Cerebellar nuclear complex (tissue), 1 donor: ENCODE data around the gene PCID2.

ENCODE experiments used
- DNase-seq, 2 experiments: peaks; one replicate each; lab custom pipeline; 2025; lab: John Stamatoyannopoulos, UW

The PCID2 gene

DNA sequence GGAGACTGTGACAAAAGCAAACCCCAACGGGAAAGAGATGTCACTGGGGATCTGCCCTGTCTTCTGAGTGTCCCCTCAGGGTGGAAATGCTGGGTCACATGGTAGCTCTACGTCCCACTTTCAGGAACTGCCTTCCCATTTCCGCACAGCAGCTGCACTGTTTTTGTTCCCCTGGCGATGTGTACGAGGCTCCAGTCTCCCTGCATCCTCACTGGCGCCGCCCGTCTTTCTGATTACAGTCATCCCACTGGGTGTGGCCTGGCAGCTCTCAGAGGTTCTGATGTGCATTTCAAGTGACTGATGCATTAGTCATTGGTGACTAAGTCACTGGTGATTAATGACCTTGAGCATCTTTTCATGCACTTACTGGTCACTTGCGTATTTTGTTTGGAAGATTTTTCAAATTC, 21.2 kb downstream of the PCID2 start:
- no peak for DNase-seq

DNA sequence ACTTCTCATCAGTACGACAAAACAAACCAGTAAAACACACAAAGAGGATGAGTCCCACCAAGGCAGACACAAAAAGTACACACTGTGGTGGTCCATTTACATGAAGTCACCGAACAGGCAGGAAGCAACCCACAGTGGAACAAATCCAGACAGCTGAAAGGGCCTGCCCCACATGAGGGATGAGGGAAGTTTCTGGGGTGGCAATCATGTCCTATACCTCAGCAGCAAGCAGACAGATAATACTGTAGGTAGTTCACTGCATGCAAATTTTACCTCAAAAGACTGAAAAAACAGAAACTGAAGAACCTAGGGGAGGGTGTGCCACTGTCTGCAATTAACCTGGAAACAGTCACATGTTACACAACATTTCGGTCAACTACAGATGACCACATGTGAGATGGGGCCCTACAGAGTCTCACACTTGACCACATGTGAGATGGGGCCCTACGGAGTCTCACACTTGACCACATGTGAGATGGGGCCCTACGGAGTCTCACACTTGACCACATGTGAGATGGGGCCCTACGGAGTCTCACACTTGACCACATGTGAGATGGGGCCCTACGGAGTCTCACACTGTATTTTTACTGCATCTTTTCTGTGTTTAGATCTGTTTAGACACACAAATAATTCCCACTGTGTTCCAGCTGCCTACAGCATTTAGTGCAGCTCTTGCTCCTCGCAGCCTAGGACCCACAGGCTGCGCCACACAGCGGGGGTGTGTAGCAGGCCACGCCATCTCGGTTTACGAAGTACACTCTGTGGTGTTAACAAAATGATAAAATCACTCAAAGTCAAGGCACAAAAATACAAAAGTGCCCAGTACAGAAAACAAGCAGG, 22.2 kb downstream of the PCID2 start:
- no peak for DNase-seq

DNA sequence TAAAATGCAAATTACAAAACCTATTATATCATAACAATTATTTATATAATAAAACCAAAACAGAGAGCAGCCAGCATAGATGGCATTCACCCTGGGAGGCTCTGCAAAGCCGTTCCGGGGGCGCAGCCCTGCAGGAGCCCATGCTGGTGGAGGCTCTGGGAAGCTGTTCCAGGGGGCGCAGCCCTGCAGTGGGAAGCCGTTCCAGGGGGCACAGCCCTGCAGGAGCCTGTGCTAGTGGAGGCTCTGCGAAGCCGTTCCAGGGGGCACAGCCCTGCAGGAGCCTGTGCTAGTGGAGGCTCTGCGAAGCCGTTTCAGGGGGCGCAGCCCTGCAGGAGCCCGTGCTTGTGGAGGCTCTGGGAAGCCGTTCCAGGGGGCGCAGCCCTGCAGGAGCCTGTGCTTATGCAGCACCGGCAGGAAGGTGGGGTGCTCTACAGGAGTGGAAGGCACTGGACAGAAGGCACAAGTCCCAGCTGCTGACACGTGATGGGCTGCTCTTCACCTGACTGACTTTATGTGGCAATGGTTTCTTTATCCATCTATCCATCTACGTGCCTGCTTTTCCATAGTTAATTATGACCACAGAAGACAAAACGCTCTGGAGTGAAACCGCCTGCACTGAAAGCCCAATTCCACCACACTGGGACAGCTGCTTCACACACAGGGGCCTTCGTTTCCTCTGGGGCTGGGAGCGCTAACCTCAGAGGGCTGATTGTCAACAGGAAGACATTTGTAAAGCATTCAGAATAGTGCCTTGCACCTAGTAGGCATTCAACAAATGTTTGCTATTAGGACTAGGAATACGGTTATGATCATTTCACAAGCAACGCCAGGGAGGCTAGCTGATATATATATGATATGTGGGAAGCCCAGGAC, 23.7 kb downstream of the PCID2 start:
- no peak for DNase-seq

DNA sequence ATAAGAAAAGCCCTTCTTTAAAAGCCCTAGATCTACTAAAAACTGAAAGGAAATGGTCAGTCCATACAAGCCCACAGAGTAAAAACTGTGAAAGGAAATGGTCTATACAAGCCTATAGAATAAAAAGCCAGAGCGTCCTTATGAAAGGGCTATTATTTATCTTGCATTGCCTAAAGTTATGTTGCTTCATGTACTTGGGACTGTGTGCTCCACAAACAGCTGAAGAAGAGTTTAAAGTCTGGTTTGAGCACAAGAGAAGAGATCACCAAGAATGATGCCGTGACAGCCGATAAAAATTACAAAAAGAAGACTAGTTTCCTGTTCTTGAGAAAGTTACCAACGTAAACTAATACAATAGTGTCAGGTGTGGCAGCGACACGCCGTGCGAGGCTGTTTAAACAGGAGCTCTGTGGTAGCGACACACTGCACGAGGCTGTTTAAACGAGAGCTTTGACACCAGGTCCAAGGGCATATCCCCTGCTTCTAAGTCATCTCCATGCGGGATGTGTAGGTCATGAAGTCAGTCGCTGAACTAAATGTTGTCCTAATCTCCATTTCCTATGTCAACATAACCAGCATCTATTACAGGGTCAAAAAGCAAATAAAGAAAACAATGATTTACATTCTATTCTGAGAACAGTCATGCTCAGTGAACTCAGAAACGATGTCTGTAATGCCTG, 24.9 kb downstream of the PCID2 start:
- no peak for DNase-seq

DNA sequence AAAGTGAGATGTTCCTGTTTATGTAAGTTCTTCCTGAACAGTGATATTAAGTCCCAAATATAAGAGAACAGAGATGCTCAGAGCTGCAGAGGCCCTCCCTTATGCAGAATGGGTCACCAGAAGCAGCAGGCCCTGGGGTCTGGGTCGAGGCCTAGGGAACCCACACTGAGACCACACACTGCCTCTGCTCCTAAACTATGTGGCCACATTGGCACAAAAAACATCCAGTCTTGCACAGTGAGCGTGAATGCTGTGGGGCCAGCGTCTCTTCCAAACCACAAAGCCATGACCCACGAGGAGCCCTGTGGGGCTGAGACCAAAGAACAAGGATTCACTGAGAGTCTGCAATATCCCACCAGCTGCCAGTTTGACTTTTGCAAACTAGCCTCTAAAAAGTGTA, 26.4 kb downstream of the PCID2 start:
- DNase-seq, result no peak

DNA sequence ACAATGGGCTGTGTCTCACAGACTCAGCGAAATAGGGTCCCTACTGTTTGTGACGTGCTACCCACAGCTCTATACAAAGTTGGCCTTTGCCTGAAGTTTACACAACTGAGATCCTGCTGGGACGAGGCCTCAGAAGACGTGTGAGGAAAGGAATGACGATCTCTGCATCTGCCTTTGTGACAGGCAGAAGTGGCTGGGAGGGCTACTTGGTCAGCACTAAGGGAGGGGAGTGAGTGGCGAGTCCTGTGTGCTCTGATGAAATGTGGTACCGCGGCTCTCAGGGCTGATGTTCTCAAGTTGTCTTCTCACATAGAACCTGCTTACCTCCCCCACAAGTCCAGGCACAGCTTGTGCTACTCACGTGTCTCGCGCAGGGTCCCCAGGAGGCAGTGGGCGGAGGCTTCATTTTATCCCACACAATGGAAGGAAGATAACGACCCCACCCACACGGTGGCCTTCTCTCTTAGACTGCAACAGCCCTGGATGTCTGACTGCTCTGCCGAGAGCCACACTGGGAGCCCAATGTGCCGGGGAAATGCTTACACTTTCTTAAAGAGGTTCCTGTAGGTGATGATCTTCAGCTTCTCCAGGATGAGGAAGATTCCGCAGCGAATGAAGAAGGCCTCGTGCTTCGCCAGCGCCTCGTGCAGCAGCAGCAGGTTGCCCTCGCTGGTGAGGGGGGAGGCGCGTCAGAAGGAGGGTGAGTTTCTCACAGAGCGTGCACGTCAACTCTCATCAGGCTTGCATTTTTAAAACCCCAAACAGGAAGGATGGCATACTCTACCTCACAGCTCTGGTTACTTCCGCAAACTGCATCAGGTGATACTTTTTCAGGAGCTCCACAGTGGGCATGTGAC, 28.9 kb downstream of the PCID2 start:
- DNase-seq, result no peak

DNA sequence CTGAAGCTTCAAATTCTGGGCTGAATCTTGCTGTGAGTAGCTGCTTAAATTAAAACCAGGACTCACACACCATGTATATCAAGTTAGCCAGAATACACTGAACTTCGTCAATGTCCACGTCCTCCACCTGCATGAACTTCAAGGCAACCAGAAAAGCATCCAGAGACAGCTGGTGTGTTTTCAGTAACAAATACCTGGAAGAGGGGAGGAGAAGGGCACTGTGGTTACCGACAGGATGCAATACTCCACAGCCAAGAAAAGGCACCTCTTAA, 29.6 kb downstream of the PCID2 start:
- DNase-seq, result no peak

DNA sequence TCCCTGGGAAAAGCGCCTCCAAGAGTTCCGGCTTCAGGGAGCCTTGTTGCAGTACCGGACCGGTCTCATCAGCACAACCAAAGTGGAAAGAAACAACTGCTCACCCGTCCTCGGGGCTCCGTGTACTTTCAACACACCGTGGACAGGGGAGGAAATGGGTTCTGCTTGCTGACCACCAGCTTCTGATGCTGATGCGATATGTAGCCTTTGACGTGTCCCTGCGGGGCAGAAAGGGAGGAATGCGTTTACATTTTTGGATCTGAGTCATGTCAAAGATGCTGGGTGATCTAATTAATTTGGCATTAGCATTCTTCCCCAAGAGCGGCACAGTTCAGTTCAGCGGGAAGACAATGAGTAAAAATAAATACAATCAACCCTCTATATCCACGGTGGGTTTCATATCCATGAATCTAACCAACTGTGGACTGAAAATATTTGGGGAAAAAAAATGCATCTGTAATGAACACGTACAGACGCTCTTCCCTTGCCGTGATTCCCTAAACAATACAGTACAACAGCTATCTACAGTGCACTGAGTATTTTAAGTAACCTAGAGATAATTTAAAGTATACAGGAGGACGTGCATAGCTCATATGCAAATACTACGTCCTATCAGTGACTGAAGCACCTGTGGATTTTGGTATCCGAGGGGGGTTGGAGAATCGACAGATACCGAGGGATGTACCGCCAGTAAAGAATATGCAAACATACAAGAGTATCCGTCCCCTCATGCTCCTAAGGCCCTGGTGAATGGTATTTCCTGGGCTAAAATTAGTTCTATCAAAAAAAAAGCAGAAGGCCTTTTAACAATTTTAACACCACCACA, 30.2 kb downstream of the PCID2 start:
- DNase-seq, result no peak

DNA sequence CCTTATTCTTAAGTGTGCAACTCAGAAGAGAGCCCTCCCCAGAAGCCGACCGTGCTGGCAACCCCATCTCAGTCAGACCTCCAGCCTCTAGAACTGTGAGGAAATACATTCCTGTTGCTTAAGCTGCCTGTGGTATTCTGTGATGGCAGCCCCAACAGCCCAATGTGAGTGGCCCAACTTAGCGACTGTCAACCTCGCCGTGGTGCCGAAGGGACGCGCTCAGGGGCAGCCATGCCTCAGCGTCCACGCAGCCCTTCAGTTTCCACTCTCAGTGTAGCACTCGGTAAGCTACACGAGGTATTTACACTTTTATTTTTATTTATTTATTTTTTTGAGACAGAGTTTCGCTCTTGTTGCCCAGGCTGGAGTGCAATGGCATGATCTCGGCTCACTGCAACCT, 31.6 kb downstream of the PCID2 start:
- DNase-seq, result no peak

DNA sequence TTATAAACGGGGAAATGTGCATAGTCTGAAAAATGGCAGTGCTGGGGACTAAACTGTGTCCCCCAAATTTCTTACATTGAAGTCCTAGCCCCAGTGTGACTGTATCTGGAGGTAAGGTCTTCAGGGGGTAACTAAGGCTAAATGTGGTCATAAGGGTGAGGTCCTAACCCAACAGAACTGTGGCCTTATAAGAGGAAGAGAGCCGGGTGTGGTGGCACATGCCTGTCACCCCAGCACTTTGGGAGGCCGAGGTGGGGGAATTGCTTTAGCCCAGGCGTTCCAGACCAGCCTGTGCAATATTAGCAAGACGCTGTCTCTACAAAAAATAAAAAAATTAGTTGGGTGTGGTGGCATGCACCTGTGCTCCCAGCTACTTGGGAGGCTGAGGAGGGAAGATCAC, 32.2 kb downstream of the PCID2 start:
- no peak for DNase-seq

DNA sequence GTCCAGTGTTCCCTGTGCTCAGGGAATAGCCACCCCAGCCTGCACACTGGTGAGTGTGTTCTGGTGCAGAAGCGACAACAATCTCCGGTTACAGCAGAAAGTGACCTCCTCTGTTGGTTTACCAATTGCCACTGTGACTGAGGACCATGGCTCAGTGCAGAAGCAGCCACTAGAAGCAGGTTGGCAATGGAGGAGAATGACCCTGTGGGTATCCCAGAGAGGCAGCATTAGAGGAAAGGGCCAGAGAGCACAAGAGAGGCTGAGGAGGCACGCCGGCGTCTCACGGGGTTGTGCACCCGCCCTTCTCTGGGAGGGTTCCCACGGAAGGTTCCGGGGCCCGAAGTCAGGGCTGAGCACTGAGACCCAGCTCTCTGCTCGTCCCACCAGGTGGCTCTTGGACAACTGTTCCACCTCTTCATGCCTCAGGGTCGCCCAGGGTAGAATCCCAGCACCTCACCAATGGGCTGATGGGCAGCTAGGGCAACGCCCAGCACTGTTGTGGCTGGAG, 36.0 kb downstream of the PCID2 start:
- no peak for DNase-seq

DNA sequence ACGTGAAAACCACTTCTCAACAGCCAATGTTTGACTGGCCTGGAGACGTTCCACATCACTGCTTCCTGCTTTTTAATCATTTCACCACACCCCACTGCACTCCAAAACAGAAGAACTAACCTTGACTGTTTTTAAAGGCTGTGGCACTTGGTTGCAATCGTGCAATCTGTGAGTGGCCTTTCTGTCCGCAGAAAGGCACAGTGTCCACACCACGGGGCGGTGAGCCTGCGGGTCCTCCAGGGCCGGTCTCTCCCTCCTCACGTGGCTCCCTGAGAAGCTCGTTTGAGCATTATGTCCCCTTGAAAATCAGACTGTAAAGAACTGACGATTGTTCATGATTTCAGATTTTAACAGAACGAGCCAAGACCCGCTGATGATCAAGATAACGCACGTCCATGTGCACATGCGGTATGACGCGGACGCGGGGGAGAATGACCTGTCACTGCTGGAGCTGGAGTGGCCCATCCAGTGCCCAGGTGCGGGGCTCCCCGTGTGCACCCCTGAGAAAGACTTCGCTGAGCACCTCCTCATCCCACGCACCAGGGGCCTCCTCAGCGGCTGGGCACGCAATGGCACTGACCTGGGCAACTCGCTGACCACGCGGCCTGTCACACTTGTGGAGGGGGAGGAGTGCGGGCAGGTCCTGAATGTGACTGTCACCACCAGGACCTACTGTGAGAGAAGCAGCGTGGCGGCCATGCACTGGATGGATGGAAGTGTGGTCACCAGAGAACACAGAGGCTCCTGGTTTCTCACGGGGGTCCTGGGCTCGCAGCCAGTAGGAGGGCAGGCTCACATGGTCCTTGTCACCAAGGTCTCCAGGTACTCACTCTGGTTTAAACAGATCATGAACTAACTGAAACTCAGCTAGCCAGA, 37.0 kb downstream of the PCID2 start:
- DNase-seq, result no peak

DNA sequence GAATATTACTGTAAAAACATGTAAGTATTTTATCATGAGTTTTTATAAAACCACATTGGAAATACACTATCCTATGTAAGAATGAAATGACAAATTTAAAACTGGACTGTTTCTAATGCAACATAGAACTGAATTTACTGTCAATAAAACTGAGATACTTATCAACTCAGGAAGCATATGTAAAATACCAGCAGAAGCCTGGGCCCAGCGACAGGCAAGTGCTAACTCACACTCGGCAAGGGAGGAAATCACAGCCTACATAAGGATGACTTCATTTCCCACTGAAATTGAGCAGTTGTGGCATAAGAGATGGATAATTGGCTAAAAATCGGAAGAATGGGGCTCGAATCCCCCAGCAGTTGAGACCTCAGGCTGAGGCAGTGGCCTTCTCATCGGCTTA, 38.0 kb downstream of the PCID2 start:
- no peak for DNase-seq

DNA sequence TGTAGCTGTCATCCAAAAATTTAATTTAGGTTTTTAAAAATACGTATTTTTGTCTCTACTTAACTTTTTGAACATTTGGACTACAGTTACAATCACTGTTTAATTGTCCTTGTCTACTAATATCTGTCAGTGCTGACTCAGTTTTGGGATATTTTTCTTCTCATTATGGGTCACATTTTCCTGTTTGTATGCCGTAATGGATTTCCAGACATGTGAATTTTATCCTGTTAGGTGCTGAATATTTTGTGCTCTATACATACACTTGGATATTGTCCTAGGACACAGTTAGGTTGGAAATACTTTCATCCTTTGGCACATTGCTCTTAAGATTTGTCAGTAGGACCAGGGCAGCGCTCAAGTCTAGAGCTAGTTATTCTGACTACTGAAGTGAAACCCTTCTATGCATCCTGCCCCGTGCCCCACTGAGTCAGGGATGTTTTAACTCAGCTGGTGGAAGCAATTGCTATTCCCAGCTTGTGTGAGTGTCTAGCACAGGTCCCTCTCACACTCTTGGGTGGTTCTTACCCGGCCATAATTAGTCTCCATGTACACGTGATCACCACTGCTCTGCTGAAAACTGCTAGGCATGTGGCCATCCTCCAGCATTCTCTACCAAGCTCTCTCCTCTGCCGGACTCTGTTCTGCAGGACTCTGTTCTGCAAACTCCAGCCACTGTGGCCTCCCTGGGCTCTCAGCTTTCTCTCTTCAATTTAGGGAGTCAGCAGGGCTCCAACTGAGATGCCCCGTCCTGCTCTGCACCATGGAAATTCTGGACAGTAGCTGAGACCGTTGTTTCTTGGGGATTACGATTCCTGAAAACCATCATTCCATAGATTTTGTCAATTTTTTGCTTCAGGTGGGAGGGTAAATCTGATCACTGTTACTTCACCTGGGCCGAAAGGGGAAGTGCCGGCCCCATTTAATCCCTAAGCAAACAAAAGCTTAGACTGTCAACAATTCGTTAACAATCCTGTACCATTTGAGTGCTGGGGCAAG, 38.9 kb downstream of the PCID2 start:
- no peak for DNase-seq

DNA sequence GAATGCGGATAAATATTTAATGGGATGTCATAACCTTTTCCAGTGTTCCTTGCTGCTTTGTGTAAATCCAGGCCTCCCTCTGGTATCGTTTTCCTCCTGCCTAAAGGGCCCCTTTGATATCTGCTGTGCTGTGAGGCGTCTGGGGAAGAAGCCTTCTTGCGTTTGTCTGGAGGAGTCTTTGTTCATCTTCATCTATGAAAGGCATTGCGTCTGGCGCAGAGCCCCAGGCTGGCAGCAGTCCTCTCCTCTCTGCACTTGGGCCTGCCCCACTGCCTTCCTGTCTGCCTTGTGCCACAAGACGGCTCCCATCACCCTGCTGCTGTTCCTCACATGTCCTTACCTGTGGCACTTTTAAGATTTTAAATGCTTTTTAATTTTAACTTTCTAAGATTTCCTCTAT, 40.3 kb downstream of the PCID2 start:
- no peak for DNase-seq

DNA sequence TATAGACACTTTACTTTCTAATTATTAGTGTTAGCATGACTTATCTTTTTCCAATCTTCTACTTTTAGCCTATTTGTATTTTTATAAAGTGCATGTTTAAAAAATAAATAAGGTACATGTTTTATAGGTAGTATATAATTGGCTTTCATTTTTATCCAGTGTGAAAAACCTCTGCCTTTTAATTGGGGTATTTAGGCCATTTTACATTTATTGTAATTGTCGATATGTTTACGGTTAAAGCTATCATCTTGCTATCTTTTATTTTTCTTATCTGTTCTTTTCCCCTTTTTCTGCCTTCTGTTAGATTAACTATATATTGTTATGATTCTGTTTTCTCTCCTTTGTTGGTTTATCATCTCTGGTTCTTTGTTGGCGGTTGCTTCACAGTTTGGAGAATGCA, 40.9 kb downstream of the PCID2 start:
- DNase-seq, result no peak

DNA sequence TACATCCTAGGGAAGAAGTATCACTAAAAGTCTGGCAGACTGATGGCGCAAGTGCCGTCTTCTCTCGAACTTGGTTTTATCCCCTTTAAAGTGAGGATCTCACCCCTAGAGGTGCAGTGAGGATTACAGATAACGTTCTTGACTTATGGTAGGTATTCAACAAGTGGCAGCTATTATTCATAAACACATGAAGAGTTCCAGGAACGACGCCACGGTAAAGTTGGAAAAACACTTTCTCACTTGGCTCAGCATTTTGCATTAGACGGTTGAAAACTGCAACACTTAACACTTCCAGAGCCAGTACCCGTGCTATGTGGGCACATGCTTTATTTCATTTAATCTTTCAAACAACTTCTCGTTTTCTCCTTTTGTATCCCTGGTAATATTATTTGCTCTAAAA, 41.3 kb downstream of the PCID2 start:
- no peak for DNase-seq

DNA sequence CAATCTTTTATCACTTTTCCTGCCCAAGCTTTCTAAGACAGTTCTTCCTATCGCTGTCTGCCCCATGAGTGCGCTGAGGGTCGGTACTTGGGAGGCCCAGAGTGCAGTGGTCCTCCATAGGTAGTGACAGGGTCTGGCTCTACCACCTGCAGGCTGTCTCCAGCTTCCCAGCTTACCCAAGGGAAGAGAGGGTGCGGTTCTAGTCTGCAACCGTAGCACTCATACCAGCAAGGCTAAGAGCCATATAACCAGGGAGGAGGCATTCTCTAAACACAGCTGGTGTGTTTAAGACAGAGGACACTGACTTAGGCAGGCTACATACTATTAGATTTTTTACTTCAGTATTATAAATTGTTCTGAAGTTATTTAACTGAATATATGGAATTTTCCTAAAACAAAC, 41.8 kb downstream of the PCID2 start:
- DNase-seq, result no peak

DNA sequence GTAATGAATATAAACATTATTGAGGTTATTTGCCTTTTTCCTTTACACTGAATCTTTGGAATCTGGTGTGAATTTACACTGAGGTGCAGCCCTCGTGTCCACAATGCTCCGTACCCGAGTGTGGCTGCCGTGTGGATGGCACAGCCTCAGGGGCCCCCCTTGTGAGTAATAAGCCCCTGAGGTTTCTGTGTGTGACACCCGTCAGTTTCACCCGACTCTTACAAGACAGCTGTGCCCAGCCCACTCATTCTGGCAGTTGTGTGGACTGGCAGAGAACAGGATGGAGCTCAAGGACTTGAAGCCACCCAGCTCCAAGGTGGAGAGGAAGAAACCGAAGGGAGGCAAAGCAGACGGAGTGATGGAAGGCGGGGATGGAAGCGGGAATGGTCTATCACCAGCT, 42.2 kb downstream of the PCID2 start:
- no peak for DNase-seq
